ENCODE measurements around the gene LYRM4.

The LYRM4 gene

GRCh38 chr6:5155906-5156305, 104.8 kb downstream of the LYRM4 start:
- TF ChIP-seq GATA1 (IDR thresholded peaks at IDR 0.05; ENCODE audit: low read depth, low read length), result no peak
- TF ChIP-seq POLR2A (IDR thresholded peaks at IDR 0.05; ENCODE audit: low read length), result no peak
- DNase-seq, result no peak

DNA sequence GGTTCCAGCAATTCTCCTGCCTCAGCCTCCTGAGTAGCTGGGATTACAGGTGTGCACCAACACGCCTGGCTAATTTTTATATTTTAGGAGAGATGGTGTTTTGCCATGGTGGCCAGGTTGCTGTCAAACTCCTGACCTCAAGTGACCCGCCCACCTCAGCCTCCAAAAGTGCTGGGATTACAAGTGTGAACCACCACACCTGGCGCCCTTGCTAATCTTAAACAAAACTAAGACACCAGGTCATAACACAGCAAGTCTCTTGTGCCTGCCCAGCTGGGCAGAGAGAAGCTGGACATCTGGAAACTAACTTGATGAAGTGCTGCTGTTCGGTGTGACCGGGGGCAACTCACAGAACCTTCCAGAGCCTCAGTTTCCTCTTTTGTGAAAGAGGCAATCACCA, 107.6 kb downstream of the LYRM4 start:
- TF ChIP-seq POLR2A (IDR thresholded peaks at IDR 0.05; ENCODE audit: low read length) (no peak), GATA1 (IDR thresholded peaks at IDR 0.05; ENCODE audit: low read depth, low read length) (no peak)
- no peak for DNase-seq

DNA sequence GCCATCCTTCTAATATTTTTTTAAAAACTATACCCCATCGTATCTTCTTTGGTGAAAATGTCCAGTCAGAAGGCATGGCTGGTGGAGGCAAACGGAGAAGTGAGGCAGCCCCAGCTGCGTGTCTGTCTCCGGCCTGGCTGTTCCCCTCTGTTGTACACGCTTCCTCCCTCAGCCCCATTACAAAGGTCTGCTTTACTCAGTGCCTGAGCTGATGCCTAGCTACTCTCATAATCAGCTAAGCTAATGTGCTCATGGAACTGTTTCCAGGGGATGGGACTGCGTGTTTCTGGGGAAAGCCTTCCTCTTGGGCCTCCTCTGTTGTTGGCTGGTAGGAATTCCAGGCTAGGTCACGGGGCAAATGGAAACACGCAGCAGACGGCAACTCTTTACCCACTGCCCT, 108.3 kb downstream of the LYRM4 start:
- no peak for TF ChIP-seq POLR2A (IDR thresholded peaks at IDR 0.05; ENCODE audit: low read length)
- no peak for DNase-seq

GRCh38 chr6:5151955-5152401, 108.8 kb downstream of the LYRM4 start:
- DNase-seq, result no peak
- no peak for TF ChIP-seq POLR2A (IDR thresholded peaks at IDR 0.05; ENCODE audit: low read length)
- TF ChIP-seq GATA1 (IDR thresholded peaks at IDR 0.05; ENCODE audit: low read depth, low read length), result no peak

DNA sequence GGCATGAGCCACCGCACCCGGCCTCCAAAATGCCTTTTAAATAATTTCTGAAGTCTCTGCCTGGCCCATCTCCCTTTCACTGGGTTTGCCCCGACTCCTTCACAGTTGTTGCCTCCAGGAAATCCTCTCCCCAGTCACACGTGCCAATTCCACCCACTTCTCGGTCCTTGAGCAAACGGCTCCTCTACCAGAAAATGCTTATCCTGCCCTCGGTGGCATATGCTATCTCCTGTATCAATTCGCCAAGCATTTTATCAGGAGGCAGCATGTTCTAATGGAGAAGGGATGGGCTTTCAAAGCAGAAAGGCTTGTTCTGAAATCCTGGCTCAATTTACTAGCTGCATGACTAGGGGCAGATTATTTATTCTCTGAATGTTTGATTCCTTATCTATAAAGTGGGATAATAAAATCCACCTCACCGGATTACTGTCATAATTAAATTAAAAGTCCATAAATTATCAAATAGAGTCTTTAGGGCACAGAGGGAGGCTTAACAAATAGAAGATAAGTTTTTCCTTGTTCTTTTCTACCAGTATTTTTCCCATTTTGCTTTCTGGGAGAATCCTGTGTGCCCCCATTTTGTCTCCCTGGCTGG, 109.3 kb downstream of the LYRM4 start:
- DNase-seq, result peak; percentile 17 to 67
- TF ChIP-seq POLR2A (IDR thresholded peaks at IDR 0.05; ENCODE audit: low read length) (no peak), GATA1 (IDR thresholded peaks at IDR 0.05; ENCODE audit: low read depth, low read length) (no peak)

DNA sequence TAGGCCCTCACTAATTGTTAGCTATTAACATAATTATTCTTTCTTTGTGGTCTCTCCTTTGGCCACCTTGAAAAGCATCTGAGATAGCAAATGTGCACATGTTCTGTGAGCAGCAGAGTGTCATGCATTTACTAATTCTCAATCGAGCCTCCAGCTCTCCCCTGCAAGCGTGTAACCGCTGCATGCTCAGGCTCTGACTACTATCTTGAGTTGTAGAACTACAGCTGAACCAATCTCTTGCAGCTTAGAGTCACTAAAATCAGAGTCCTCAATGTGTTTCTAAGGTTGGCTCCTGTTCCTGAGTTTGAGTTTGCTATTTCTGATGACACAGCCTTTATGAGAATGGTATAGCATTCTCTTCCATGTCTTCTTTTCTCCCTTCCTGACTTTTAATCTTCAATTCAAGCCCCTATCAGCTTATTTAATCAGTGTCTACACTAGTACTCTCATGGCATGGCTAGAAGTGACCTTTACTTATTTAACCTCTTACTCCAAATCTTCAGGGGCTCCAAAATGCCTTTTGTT, 110.1 kb downstream of the LYRM4 start:
- TF ChIP-seq POLR2A (IDR thresholded peaks at IDR 0.05; ENCODE audit: low read length) (no peak), GATA1 (IDR thresholded peaks at IDR 0.05; ENCODE audit: low read depth, low read length) (no peak)
- DNase-seq, result peak in 1 of 2 experiments; percentile 4

DNA sequence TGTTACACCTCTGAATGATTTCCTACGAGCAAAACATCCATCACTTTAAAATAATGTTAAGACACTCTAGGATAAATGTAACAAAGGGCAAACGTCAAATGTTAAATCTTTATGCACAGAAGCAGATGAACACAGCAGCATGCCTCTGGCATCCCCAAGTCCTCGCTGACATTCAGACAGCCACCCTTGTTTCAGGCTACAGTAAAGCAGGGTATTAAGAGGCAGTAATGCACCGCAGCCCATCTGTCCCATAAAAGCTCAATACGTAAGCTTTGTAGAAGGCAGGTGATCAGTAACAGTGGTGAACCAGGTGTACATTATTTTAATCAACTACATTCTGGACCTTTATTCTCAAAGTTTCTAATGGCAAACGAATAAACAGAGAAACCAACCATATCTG, 110.9 kb downstream of the LYRM4 start:
- DNase-seq, result no peak
- TF ChIP-seq POLR2A (IDR thresholded peaks at IDR 0.05; ENCODE audit: low read length) (no peak), GATA1 (IDR thresholded peaks at IDR 0.05; ENCODE audit: low read depth, low read length) (no peak)

DNA sequence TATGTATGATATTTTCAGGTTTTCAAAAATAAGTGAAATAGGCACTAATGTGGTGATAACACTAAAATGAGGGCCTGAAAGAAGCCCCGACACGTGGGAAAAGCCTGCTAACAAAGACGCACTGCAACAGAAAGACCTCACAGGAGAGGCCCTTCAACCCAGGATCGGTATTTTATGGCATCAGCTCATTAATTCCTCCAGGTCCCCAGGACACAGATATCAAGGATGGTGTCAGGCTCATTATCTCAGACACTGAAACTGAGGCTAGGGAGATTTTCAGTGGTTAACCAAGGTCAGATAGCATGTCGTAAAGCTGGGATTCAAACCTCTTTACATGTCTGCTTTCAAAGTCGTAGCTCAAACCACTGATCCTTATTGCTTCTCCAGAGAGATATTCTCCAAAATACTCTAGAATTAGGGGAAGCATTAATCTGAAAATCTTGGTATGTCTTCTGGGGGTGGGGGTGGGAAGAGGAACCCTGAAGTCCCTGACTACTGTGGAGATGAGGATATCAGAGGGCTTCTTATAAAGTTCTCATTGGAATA, 111.5 kb downstream of the LYRM4 start:
- no peak for DNase-seq
- TF ChIP-seq POLR2A (IDR thresholded peaks at IDR 0.05; ENCODE audit: low read length), result no peak
- TF ChIP-seq GATA1 (IDR thresholded peaks at IDR 0.05; ENCODE audit: low read depth, low read length), result no peak

- no peak for DNase-seq
- no peak for TF ChIP-seq POLR2A (IDR thresholded peaks at IDR 0.05; ENCODE audit: low read length)
- TF ChIP-seq GATA1 (IDR thresholded peaks at IDR 0.05; ENCODE audit: low read depth, low read length), result no peak
Measured at GRCh38 chr6:5146398-5146797, 114.4 kb downstream of the LYRM4 start.

DNA sequence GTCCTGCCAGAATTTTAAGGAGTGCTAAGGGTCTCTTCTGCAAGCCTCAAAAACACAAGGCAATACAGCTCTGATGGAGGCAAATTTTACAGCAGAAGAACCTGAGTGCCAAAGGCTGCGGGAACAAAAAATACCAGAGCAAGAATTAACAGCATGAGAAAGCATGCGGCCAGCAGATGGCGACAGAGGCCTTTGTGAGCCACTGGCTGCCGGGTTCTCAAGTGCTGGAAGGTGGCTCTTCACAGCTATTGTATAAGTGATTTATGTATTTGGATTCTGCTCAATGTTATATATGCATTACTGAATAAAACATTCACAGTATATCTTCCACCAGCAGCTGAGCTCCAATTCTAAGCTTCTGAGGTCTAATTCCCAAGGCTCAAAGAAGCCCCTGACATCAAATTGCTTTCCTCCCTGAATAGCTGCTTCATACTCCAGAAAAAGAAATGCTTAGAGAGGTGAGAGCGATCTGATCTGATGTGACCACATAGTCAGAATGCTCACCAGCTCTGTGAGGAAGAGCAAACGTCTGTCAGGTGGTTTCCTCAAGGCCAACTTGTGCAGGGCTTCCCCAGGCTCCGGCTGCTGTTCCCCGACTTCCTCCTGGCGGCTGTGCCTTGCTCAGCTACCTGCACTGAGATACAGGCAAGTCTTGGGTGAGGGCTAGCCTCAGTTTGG, 117.0 kb downstream of the LYRM4 start:
- DNase-seq, result peak; percentile 73 to 87
- TF ChIP-seq POLR2A (IDR thresholded peaks at IDR 0.05; ENCODE audit: low read length), result no peak
- no peak for TF ChIP-seq GATA1 (IDR thresholded peaks at IDR 0.05; ENCODE audit: low read depth, low read length)

DNA sequence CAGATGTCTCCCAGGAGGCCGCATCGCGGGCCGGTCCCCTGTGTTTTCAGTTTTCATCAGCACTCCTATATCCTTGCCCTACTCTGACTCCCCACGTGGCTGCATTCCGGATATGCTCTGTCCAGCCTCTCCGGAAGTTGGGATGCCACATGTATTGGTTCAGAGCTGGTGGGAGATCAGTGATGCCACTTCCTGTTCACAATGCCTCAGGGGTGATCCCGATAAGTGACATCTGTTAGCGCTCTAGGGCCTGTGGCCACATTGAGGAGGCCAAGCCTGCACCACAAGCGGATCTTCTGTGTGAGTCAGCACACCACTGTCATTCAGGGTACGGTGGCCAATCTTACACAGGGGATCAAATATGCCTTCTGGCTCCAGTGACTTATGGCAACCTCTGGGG, 117.8 kb downstream of the LYRM4 start:
- no peak for DNase-seq
- TF ChIP-seq GATA1 (IDR thresholded peaks at IDR 0.05; ENCODE audit: low read depth, low read length) (no peak), POLR2A (IDR thresholded peaks at IDR 0.05; ENCODE audit: low read length) (no peak)

- DNase-seq, result no peak
- no peak for TF ChIP-seq GATA1 (IDR thresholded peaks at IDR 0.05; ENCODE audit: low read depth, low read length)
- no peak for TF ChIP-seq POLR2A (IDR thresholded peaks at IDR 0.05; ENCODE audit: low read length)
Measured at GRCh38 chr6:5142131-5142530, 118.6 kb downstream of the LYRM4 start.

GRCh38 chr6:5141046-5141445, 119.7 kb downstream of the LYRM4 start:
- DNase-seq, result no peak
- TF ChIP-seq GATA1 (IDR thresholded peaks at IDR 0.05; ENCODE audit: low read depth, low read length), result no peak
- no peak for TF ChIP-seq POLR2A (IDR thresholded peaks at IDR 0.05; ENCODE audit: low read length)

DNA sequence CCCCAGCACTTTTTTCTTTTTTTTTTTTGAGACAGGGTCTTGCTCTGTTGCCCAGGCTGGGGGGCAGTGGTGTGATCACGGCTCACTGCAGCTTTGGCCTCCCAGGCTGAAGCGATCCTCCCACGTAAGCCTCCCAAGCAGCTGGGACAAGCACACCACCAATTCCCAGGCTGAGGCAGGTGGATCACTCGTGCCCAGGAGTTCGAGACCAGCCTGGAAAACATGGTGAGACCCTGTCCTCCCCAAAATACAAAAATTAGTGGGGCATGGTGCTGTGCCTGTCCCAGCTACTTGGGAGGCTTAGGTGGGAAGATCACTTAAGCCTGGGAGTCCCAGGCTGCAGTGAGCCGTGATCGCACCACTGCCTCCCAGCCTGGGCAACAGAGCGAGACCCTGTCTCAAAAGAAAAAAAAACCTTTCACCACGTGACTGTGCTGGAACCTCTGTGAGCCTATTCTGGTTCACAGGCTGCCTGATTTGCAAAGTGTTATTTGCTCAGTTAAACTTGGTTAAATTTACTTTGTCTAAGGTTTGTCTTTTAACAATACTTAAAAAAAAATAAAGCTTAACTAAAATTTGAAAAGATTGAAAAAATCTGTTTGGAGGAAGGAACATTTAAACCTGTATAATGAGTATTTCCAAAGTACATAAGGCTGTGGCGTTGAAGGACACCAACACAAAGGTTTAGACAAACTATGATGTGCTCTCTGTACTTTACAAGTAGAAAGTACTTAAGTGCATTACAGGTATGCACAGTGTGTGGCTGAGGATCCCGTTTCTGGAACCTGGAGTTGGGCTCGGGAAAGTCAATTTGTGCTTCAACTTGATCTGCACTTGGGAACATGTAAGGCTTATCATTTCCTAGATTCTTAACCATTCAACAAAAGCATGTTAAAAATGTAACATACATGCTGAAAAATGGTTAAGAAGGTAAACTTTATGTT, 120.7 kb downstream of the LYRM4 start:
- DNase-seq, result no peak
- no peak for TF ChIP-seq POLR2A (IDR thresholded peaks at IDR 0.05; ENCODE audit: low read length)
- TF ChIP-seq GATA1 (IDR thresholded peaks at IDR 0.05; ENCODE audit: low read depth, low read length), result no peak

Measured in erythroblast (primary cell).